GM19239 (cell line): Measurements from ENCODE around the gene CDC25C.
"Not testable (repeated sequence)": the region's sequence is repeated elsewhere in the genome, so short reads cannot be mapped to it uniquely, and the experiment has no call there.

Source experiments
- DNase-seq: peaks from one replicate; pipeline ENCODE4 v3.0.0; 2011; ENCODE audit warnings: low spot score; ENCODE audit not compliant: insufficient read length
- FAIRE-seq: peaks from 2 replicates; lab custom pipeline; 2011; peaks lifted over from hg19 to GRCh38; lab: Jason Lieb, UNC

The CDC25C gene

GRCh38 chr5:138282920-138283742, 48.5 kb downstream of the CDC25C start:
- peak; percentile 57 for FAIRE-seq
- DNase-seq: no peak

GRCh38 chr5:138280915-138281314, 50.7 kb downstream of the CDC25C start:
- DNase-seq (no peak), FAIRE-seq (no peak)

- FAIRE-seq (no peak), DNase-seq (no peak)
Measured at GRCh38 chr5:138276402-138277054, 55.1 kb downstream of the CDC25C start.

GRCh38 chr5:138275895-138276294, 55.7 kb downstream of the CDC25C start:
- DNase-seq: no peak
- no peak for FAIRE-seq

- DNase-seq (no peak), FAIRE-seq (no peak)
Measured at GRCh38 chr5:138275379-138275782, 56.2 kb downstream of the CDC25C start.

GRCh38 chr5:138274189-138274853, 57.3 kb downstream of the CDC25C start, which contains the start of gene GFRA3:
Gene GFRA3 (minus strand): TSS chr5:138274621. CDS start chr5:138274424, 197 bp downstream.
- FAIRE-seq (no peak), DNase-seq (no peak)

GRCh38 chr5:138273834-138274188, 57.8 kb downstream of the CDC25C start:
- FAIRE-seq: no peak
- DNase-seq: no peak

GRCh38 chr5:138272681-138273080, 58.9 kb downstream of the CDC25C start:
- DNase-seq: no peak
- no peak for FAIRE-seq

GRCh38 chr5:138271281-138271680, 60.3 kb downstream of the CDC25C start:
- FAIRE-seq (no peak), DNase-seq (no peak)

- FAIRE-seq: no peak
- DNase-seq: no peak
Measured at GRCh38 chr5:138264183-138264582, 67.4 kb downstream of the CDC25C start.

GRCh38 chr5:138263581-138263980, 68.0 kb downstream of the CDC25C start:
- FAIRE-seq (no peak), DNase-seq (no peak)

GRCh38 chr5:138258704-138259292, 72.8 kb downstream of the CDC25C start:
- DNase-seq (no peak), FAIRE-seq (no peak)

- no peak for DNase-seq
- no peak for FAIRE-seq
Measured at GRCh38 chr5:138257583-138257982, 74.0 kb downstream of the CDC25C start.

- no peak for FAIRE-seq
Measured at GRCh38 chr5:138252944-138253343, 78.7 kb downstream of the CDC25C start.

GRCh38 chr5:138247800-138248199, 83.8 kb downstream of the CDC25C start:
- FAIRE-seq: not testable (repeated sequence)

More at GRCh38 chr5:138252944-138253343, 78.7 kb downstream of the CDC25C start:
- DNase-seq: no peak

GRCh38 chr5:138246822-138247221, 84.8 kb downstream of the CDC25C start:
- no peak for FAIRE-seq
- DNase-seq: no peak

More at GRCh38 chr5:138247800-138248199, 83.8 kb downstream of the CDC25C start:
- DNase-seq: not testable (repeated sequence)

GRCh38 chr5:138246334-138246733, 85.3 kb downstream of the CDC25C start:
- DNase-seq (no peak), FAIRE-seq (no peak)

- no peak for FAIRE-seq
- no peak for DNase-seq
Measured at GRCh38 chr5:138245717-138246116, 85.9 kb downstream of the CDC25C start.

- no peak for FAIRE-seq
- no peak for DNase-seq
Measured at GRCh38 chr5:138243794-138244193, 87.8 kb downstream of the CDC25C start.

- no peak for DNase-seq
- FAIRE-seq: no peak
Measured at GRCh38 chr5:138241688-138242571, 89.7 kb downstream of the CDC25C start.
